Measurements from ENCODE around the gene COL9A3.

COL9A3 gene

DNA sequence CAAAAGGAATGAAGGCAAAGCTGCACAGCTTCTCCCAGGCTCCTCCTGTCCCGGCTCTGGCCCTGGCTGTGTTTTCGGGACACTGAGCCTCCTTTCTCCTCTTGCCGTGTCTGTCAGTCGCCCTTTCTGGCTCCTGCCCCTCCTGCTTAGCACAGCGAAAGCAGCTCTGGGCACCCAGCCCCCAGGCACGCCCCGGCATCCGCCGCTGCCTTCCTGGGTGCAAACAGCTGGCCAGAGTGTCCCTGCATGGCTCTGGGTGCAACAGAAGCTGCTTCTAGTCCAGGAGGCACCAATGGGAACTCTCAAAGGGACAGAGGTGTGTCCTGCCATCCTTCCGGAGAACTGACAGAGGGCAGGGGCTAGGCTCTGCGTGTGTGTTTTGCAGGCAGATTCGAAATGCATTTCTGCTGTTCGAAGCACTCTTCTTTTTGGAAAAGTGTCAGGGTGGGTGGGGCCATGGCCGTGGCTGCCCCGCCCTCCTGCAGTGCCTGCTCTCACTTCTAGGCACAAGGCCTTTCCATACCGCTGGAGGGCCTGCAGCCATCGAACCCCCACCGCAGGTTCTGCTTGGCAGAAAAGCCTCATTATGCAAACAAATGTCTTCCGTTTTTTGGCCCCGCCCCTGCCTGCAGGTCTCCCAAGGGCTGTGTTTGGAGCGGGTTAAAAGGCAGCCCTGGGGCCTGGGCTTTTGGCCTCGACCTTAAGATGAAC lies 15.5 kb downstream of the COL9A3 start:
- TF ChIP-seq CTCF (IDR thresholded peaks at IDR 0.05; ENCODE audit: extremely low read depth, missing control alignments): peak; percentile 3

GRCh38 chr20:62832951-62833391 lies 16.1 kb downstream of the COL9A3 start:
- DNase-seq (ENCODE audit: low spot score): no peak
- TF ChIP-seq CTCF (IDR thresholded peaks at IDR 0.05; ENCODE audit: extremely low read depth, missing control alignments): no peak

More for the DNA sequence above, 15.5 kb downstream of the COL9A3 start:
- peak; percentile 74 for DNase-seq (ENCODE audit: low spot score)

DNA sequence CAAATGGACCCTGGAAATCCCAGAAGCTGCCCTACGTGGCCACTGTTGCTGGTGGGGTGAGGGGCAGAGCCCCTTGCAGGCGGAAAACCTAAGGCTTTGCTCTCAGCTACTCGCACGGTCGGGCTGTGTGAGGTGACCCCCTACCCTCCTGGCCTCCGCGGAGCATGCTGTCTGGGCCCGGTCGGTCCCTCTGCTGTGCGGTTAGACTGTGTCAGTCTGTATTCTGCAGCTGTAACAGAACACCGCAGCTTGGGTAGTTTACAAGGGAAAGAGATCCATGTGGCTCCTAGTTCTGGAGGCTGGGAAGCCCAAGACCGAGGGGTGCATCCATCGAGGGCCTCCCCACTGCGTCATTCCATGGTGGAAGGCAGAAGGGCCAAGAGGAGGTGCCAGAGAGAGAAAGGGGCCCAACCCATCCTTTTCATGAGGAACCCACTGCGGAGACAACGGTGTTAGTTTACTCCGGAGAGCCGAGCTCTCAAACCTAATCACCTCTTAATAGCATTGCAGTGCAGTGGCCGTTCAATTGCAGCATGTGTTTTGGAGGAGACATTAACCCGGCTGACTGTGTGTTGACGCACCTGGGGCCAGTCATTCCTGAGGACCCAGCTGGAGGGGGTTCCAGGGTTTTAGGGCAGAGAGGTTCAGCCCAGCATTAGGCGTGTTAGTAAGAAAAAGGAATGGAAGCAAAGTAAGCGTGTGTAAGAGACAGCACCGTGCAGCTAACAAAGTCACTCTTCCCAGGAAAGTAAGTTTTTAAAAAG lies 18.3 kb downstream of the COL9A3 start:
- no peak for DNase-seq (ENCODE audit: low spot score)
- TF ChIP-seq CTCF (IDR thresholded peaks at IDR 0.05; ENCODE audit: extremely low read depth, missing control alignments): no peak

- no peak for TF ChIP-seq CTCF (IDR thresholded peaks at IDR 0.05; ENCODE audit: extremely low read depth, missing control alignments)
These were observed 19.3 kb downstream of the COL9A3 start for GRCh38 chr20:62835931-62836861.

GRCh38 chr20:62836967-62837490 lies 20.2 kb downstream of the COL9A3 start:
- DNase-seq (ENCODE audit: low spot score): no peak
- no peak for TF ChIP-seq CTCF (IDR thresholded peaks at IDR 0.05; ENCODE audit: extremely low read depth, missing control alignments)

More at GRCh38 chr20:62835931-62836861, 19.3 kb downstream of the COL9A3 start:
- no peak for DNase-seq (ENCODE audit: low spot score)

GRCh38 chr20:62837790-62838127 lies 20.9 kb downstream of the COL9A3 start:
- no peak for TF ChIP-seq CTCF (IDR thresholded peaks at IDR 0.05; ENCODE audit: extremely low read depth, missing control alignments)
- no peak for DNase-seq (ENCODE audit: low spot score)
